GM12873 (cell line): ENCODE data around the gene GOLGA8B.

Experiments
- CTCF ChIP-seq: IDR thresholded peaks from 2 replicates; pipeline ENCODE4 v1.5.1; 2012; ENCODE audit warnings: low read depth, mild to moderate bottlenecking, moderate library complexity, low read length, control low read depth; ENCODE audit not compliant: insufficient read depth; ENCODE audit errors: missing control alignments

GOLGA8B gene

GRCh38 chr15:34583399-34584329 is at the start of gene GOLGA8B:
Gene GOLGA8B, minus strand, starts transcription at chr15:34583651. Its CDS starts 47,739 bp downstream, at chr15:34535912.
- peak; percentile 7 for TF ChIP-seq CTCF

- no peak for TF ChIP-seq CTCF
Observed at GRCh38 chr15:34628577-34629152, 45.2 kb upstream of the GOLGA8B start.

- TF ChIP-seq CTCF: no peak
Observed at GRCh38 chr15:34625007-34625406, 41.6 kb upstream of the GOLGA8B start.

GRCh38 chr15:34621675-34622074 is 38.2 kb upstream of the GOLGA8B start:
- peak; percentile 41 for TF ChIP-seq CTCF

GRCh38 chr15:34620814-34621213 is 37.4 kb upstream of the GOLGA8B start:
- TF ChIP-seq CTCF: no peak

- TF ChIP-seq CTCF: no peak
Observed at GRCh38 chr15:34620142-34620541, 36.7 kb upstream of the GOLGA8B start.

GRCh38 chr15:34619151-34619550 is 35.7 kb upstream of the GOLGA8B start:
- no peak for TF ChIP-seq CTCF
